Stimulated activated CD4-positive, alpha-beta T cell treated with anti-CD3 and anti-CD28 coated beads, Interleukin-4, amount 100 ng/mL, for 24 hours (primary cell): ENCODE results near the gene GRM5.
"Not testable (repeated sequence)": the region's sequence is repeated elsewhere in the genome, so short reads cannot be mapped to it uniquely, and the experiment has no call there.

Source experiments
- DNase-seq: peaks from one replicate; pipeline ENCODE4 v3.0.0-alpha.2; 2020

Gene GRM5

GRCh38 chr11:88482871-88483301 is 582.9 kb downstream of the GRM5 start:
- no peak for DNase-seq

GRCh38 chr11:88480223-88480622 is 585.6 kb downstream of the GRM5 start:
- no peak for DNase-seq

GRCh38 chr11:88478136-88478815 is 587.5 kb downstream of the GRM5 start:
- DNase-seq: no peak

- no peak for DNase-seq
These were observed 589.8 kb downstream of the GRM5 start for GRCh38 chr11:88475991-88476418.

- DNase-seq: no peak
These were observed 591.1 kb downstream of the GRM5 start for GRCh38 chr11:88474655-88475054.

GRCh38 chr11:88469561-88470225 is 596.1 kb downstream of the GRM5 start:
- no peak for DNase-seq

GRCh38 chr11:88464528-88464927 is 601.3 kb downstream of the GRM5 start:
- no peak for DNase-seq

GRCh38 chr11:88463301-88463700 is 602.5 kb downstream of the GRM5 start:
- DNase-seq: not testable (repeated sequence)

GRCh38 chr11:88458047-88458446 is 607.7 kb downstream of the GRM5 start:
- DNase-seq: not testable (repeated sequence)

GRCh38 chr11:88455974-88456373 is 609.8 kb downstream of the GRM5 start:
- no peak for DNase-seq

- no peak for DNase-seq
These were observed 610.9 kb downstream of the GRM5 start for GRCh38 chr11:88454881-88455280.
